AG09309 (cell line): ENCODE data around the gene ANO9.
"Not testable (repeated sequence)": the region's sequence is repeated elsewhere in the genome, so short reads cannot be mapped to it uniquely, and the experiment has no call there.

ENCODE experiments used
- DNase-seq: peaks from one replicate; pipeline ENCODE4 v3.0.0-alpha.2; 2010; ENCODE audit warnings: low read depth
- H3K4me3 ChIP-seq: 2 replicates; pipeline ENCODE4 v1.5.1; 2011; ENCODE audit warnings: mild to moderate bottlenecking, low read depth, low read length, moderate library complexity; ENCODE audit not compliant: control insufficient read depth
- CTCF ChIP-seq: IDR thresholded peaks from 2 replicates; pipeline ENCODE4 v1.5.1; 2011; ENCODE audit warnings: mild to moderate bottlenecking, low read depth, low read length, inconsistent platforms; ENCODE audit not compliant: insufficient read depth, control insufficient read depth; ENCODE audit errors: missing control alignments

ANO9 gene

DNA sequence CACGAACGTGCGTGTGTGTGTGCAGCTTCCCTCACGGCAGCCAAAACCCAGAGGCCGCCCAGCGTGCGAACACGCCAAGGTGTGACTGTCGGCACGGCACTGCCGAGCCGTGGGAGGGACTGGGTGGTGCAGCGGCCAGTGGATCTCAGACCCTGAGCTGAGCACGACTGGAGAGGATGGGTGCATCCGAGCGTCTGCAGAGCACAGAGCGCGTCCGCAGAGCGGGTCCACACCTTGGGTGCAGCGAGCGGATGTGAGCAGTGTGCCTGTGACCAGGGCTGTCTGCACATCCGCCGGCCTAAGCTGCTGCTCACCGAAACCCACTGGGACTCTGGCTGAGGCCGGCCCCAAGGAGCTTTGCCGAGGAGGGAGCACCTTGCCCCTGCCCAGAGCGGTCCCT lies 31.0 kb upstream of the ANO9 start:
- TF ChIP-seq CTCF: no peak
- no peak overlapping the region for H3K4me3 ChIP-seq
- DNase-seq: no peak

- no peak overlapping the region for H3K4me3 ChIP-seq
- DNase-seq: no peak
- no peak for TF ChIP-seq CTCF
Measured at GRCh38 chr11:472272-472671, 30.5 kb upstream of the ANO9 start.

- H3K4me3 ChIP-seq: no peak overlapping the region
- no peak for DNase-seq
- no peak for TF ChIP-seq CTCF
Measured at GRCh38 chr11:471468-472145, 29.8 kb upstream of the ANO9 start.

DNA sequence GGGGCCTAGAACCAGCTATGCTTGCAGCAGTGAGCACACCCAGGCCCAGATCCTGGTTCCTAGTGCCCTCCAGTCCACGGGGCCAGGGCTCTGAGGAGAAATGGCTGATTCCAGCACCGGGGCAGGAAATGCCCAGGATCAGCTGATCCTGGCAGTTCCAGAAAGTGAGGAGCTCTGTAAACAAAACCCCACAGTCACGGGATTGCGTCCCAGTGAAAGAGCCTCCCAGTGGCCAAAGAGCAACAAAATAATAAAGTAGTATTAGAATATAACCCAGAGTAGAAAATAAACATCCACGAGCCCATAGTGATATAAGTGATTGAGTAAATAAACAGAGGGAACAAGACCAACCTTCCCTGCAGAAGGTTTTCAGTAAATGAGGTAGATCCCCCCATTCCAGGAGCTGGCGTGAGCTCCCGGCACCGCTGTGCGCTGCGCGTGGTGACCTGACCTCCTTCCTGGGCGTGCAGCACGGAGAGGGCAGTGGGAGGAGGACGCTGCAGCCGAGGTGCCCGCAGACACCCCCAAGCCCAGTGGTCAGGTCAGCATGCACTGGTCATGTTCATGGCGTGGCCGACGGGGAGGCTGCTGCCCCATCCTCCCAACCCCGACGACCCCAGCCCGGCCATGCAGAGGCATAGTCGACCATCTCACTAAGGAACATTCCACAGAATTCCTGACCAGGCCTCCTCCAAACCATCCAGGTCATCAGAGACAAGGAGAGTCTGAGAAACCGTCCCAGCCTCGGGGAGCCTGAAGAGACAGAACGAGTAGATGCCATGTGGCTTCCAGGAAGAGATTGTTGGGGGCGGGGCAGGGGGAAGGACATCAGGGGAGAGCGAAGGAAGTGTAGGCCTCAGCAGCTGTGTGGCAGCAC lies 28.1 kb upstream of the ANO9 start:
- TF ChIP-seq CTCF: peak; percentile 39
- DNase-seq: no peak
- peak overlapping the region; percentile 23 for H3K4me3 ChIP-seq

- peak overlapping the region; percentile 23 for H3K4me3 ChIP-seq
- DNase-seq: not testable (repeated sequence)
Measured at GRCh38 chr11:469026-469683, 27.3 kb upstream of the ANO9 start.

DNA sequence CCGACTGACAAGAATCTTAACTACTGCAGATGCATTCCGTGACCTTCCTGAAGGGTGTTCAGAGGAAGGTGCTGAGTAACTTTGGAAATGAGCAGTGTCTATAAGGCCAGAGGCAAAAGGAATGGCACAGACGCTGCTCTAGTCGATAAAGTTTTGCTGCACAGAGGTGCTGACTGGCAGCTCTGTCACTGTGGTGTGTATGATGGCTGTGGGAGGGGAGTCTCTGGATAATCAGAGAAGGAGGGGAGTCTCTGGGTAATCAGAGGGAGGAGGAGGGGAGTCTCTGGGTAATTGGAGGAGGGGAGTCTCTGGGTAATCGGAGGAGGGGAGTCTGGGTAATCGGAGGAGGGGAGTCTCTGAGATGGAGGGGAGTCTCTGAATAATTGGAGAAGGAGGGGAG lies 26.7 kb upstream of the ANO9 start:
- TF ChIP-seq CTCF: no peak
- no peak for DNase-seq
- H3K4me3 ChIP-seq: no peak overlapping the region

GRCh38 chr11:468036-468435 lies 26.2 kb upstream of the ANO9 start:
- H3K4me3 ChIP-seq: no peak overlapping the region
- no peak for DNase-seq
- no peak for TF ChIP-seq CTCF
